HepG2 (cell line): ENCODE measurements around the gene EIF2AK2. TPM values are rescaled to one million over a fixed set of nuclear protein-coding genes. Genes with fewer than 3 reads are reported as not detected.

Source experiments
- FLYWCH1 ChIP-seq: sonication (generic); formaldehyde crosslinking; IDR thresholded peaks from 2 replicates; pipeline ENCODE4 v1.8.1; 2023; ENCODE audit warnings: mild to moderate bottlenecking, missing genetic modification reagents
- KLF6 ChIP-seq: IDR thresholded peaks from 2 replicates; pipeline ENCODE4 v1.8.0; 2016; ENCODE audit warnings: missing biosample characterization, missing genetic modification reagents
- LCORL ChIP-seq, 2 experiments: fragments of 450-650 bp in 1 of 2; sonication (generic) in 1 of 2; formaldehyde crosslinking in 1 of 2; IDR thresholded peaks; 2 replicates each; pipeline versions ENCODE4 v1.5.0 to v1.6.1; 2017 to 2020; ENCODE audit warnings: antibody characterized with exemption in 1 of 2, missing genetic modification reagents in 1 of 2
- MED13 ChIP-seq: sonication (generic); formaldehyde crosslinking; IDR thresholded peaks from 2 replicates; pipeline ENCODE4 v1.5.0; 2020; ENCODE audit warnings: missing genetic modification reagents
- NFKB2 ChIP-seq: sonication (generic); formaldehyde crosslinking; IDR thresholded peaks from 2 replicates; pipeline ENCODE4 v1.4.0; 2020; ENCODE audit warnings: missing genetic modification reagents, borderline replicate concordance
- SAFB2 ChIP-seq: sonication (generic); formaldehyde crosslinking; IDR thresholded peaks from 2 replicates; pipeline ENCODE4 v1.5.1; 2020; ENCODE audit warnings: missing genetic modification reagents, low read depth, mild to moderate bottlenecking, borderline replicate concordance
- SIX4 ChIP-seq: sonication (generic); formaldehyde crosslinking; IDR thresholded peaks from 2 replicates; pipeline ENCODE4 v1.4.0; 2020; ENCODE audit warnings: missing genetic modification reagents
- TMF1 ChIP-seq: sonication (generic); formaldehyde crosslinking; IDR thresholded peaks from 2 replicates; pipeline ENCODE4 v1.8.1; 2022; ENCODE audit warnings: low read depth, missing genetic modification reagents
- ZNF234 ChIP-seq: sonication (generic); formaldehyde crosslinking; conservative IDR thresholded peaks from 2 replicates; pipeline ENCODE4 v1.5.1; 2020; ENCODE audit warnings: mild to moderate bottlenecking, missing genetic modification reagents
- ZNF292 ChIP-seq: sonication (generic); formaldehyde crosslinking; IDR thresholded peaks from 2 replicates; pipeline ENCODE4 v1.8.1; 2022; ENCODE audit warnings: mild to moderate bottlenecking, low read depth, missing genetic modification reagents, borderline replicate concordance
- ZNF33A ChIP-seq: sonication (generic); formaldehyde crosslinking; IDR thresholded peaks from 2 replicates; pipeline ENCODE4 v1.5.1; 2020; ENCODE audit warnings: missing genetic modification reagents, mild to moderate bottlenecking, moderate library complexity, borderline replicate concordance
- polyA plus RNA-seq, 8 experiments: library from polyadenylated mRNA; depleted of rRNA in 3 of 8; stranded (reverse) in 7 of 8; unstranded in 1 of 8; fragments of >200 nt; fragmentation: Illumina TruSeq in 4 of 8; extraction: Trizol in 4 of 8; gene quantifications; 2 replicates each; pipeline versions ENCODE4 v1.2.1 to v1.2.3, GENCODE V29; 2011 to 2016; ENCODE audit warnings: low read depth in 4 of 8, missing spikeins in 1 of 8, mixed read lengths in 1 of 8; ENCODE audit not compliant: insufficient read depth in 1 of 8
- total RNA-seq, 5 experiments: library from RNA; depleted of rRNA; stranded (reverse); fragments of >200 nt; fragmentation: Illumina TruSeq; extraction: Trizol; gene quantifications; 2 replicates each; pipeline ENCODE4 v1.2.3, GENCODE V29; 2016; ENCODE audit warnings: low read depth in 1 of 5
- TF ChIP-seq, protein P1 (sequence below): sonication (generic); formaldehyde crosslinking; IDR thresholded peaks from 2 replicates; pipeline ENCODE4 v1.8.1; 2023; ENCODE audit warnings: mild to moderate bottlenecking, missing genetic modification reagents
- TF ChIP-seq, protein P2 (sequence below): sonication (generic); formaldehyde crosslinking; IDR thresholded peaks from 2 replicates; pipeline ENCODE4 v1.8.1; 2023; ENCODE audit warnings: mild to moderate bottlenecking, moderate library complexity, missing genetic modification reagents
- TF ChIP-seq, protein P3 (sequence below): sonication (generic); formaldehyde crosslinking; IDR thresholded peaks from 2 replicates; pipeline ENCODE4 v1.5.0; 2020; ENCODE audit warnings: missing genetic modification reagents, mild to moderate bottlenecking, borderline replicate concordance
- TF ChIP-seq, protein P4 (sequence below): sonication (generic); formaldehyde crosslinking; IDR thresholded peaks from 2 replicates; pipeline ENCODE4 v1.4.0; 2020; ENCODE audit warnings: missing genetic modification reagents, mild to moderate bottlenecking, borderline replicate concordance
- TF ChIP-seq, protein P5 (sequence below): sonication (generic); formaldehyde crosslinking; IDR thresholded peaks from 2 replicates; pipeline ENCODE4 v1.5.0; 2020; ENCODE audit warnings: mild to moderate bottlenecking, missing genetic modification reagents, borderline replicate concordance

The EIF2AK2 gene
- total and polyA plus RNA-seq, 2 of the 13 experiments (the other 11 are each of a cell fraction or from before 2014, with no cell fraction given) = 10.2 to 26.1 TPM

DNA sequence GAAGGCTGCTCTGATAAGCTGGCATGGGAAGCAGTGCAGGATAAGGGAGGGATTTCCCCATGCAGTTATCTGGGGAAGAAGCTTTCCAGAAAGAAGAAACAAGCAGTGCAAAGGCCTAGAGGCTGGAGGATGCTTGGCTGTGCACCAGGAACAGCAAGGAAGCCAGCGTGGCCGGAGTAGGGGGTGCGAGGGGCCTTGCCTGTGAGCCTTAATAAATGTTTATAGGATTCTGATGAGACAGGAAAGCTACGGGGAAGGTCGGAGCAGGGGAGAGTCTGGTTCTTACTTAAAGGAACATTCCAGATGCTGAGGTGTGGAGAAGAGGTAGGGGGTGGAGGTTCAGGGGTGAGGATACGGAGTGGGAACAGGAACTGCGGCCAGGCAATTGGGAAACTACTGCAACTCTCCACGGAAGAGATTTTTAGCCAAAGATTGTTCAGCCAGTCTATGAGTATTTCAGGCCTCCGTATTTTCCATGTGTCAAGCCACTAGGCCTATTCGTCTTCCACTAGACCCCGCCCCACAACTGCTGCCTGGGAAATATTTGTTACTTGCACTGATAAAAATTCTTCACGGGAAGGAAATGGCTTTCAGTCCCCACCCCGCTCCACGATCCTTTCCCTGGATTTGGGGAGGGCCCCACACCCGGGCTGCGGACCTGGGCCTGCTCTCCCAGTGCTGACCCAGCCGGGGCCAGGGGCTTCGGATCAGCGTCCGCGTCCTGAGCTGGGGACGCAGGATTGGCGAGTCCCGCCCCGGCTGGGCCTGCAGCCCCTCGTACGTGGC, 516 bp downstream of the EIF2AK2 start (continued):
- TF ChIP-seq, protein P1, sequence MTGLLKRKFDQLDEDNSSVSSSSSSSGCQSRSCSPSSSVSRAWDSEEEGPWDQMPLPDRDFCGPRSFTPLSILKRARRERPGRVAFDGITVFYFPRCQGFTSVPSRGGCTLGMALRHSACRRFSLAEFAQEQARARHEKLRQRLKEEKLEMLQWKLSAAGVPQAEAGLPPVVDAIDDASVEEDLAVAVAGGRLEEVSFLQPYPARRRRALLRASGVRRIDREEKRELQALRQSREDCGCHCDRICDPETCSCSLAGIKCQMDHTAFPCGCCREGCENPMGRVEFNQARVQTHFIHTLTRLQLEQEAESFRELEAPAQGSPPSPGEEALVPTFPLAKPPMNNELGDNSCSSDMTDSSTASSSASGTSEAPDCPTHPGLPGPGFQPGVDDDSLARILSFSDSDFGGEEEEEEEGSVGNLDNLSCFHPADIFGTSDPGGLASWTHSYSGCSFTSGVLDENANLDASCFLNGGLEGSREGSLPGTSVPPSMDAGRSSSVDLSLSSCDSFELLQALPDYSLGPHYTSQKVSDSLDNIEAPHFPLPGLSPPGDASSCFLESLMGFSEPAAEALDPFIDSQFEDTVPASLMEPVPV (CRISPR knock-in tag) = 0 out of 2 replicates have a peak, but pooled peaks have one; percentile 74
- peak; percentile 32; the same call in 1 of the 2 replicates for TF ChIP-seq ZNF292 (CRISPR knock-in tag)
- TF ChIP-seq, protein P2, sequence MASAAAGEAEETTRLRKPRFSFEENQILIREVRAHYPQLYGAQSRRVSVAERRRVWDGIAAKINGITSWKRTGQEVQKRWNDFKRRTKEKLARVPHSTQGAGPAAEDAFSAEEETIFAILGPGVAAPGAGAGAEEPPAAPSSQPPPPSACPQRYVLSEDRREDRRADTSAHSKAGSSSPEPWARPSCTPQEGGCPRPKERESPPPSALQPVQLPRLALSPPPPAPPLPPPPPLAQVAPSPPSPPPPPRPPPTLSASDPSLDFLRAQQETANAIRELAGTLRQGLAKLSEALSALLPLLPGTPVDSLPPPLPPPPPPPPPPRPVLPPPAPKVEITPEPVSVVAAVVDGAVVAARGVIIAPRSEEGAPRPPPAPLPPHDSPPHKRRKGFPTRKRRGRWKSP (CRISPR knock-in tag) = 0 out of 2 replicates have a peak, but pooled peaks have one; percentile 51
- 0 out of 2 replicates have a peak, but pooled peaks have one; percentile 15 for TF ChIP-seq ZNF234 (CRISPR knock-in tag)
- peak; percentile 21; the same call in 1 of the 2 replicates for TF ChIP-seq SAFB2 (CRISPR knock-in tag)
- TF ChIP-seq MED13 (CRISPR knock-in tag) = peak; percentile 15; the same call in 1 of the 2 replicates
- TF ChIP-seq KLF6 (CRISPR knock-in tag) = peak; percentile 23; the same call in 1 of the 2 replicates
- TF ChIP-seq SIX4 (CRISPR knock-in tag) = 0 out of 2 replicates have a peak, but pooled peaks have one; percentile 4
- TF ChIP-seq, protein P3, sequence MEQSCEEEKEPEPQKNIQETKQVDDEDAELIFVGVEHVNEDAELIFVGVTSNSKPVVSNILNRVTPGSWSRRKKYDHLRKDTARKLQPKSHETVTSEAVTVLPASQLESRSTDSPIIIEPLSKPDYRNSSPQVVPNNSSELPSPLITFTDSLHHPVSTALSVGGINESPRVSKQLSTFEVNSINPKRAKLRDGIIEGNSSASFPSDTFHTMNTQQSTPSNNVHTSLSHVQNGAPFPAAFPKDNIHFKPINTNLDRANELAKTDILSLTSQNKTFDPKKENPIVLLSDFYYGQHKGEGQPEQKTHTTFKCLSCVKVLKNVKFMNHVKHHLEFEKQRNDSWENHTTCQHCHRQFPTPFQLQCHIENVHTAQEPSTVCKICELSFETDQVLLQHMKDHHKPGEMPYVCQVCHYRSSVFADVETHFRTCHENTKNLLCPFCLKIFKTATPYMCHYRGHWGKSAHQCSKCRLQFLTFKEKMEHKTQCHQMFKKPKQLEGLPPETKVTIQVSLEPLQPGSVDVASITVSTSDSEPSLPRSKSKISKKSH = no peak
- TF ChIP-seq FLYWCH1 (CRISPR knock-in tag) = peak; percentile 69; the same call in 1 of the 2 replicates
- TF ChIP-seq, protein P4, sequence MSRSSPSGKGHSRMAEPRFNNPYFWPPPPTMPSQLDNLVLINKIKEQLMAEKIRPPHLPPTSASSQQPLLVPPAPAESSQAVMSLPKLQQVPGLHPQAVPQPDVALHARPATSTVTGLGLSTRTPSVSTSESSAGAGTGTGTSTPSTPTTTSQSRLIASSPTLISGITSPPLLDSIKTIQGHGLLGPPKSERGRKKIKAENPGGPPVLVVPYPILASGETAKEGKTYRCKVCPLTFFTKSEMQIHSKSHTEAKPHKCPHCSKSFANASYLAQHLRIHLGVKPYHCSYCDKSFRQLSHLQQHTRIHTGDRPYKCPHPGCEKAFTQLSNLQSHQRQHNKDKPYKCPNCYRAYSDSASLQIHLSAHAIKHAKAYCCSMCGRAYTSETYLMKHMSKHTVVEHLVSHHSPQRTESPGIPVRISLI (CRISPR knock-in tag) = no peak
- 0 out of 2 replicates have a peak, but pooled peaks have one; percentile 21 for TF ChIP-seq LCORL (IDR thresholded peaks at IDR 0.05)
- TF ChIP-seq LCORL (CRISPR knock-in tag; IDR thresholded peaks at IDR 0.05) = no peak
- TF ChIP-seq, protein P5, sequence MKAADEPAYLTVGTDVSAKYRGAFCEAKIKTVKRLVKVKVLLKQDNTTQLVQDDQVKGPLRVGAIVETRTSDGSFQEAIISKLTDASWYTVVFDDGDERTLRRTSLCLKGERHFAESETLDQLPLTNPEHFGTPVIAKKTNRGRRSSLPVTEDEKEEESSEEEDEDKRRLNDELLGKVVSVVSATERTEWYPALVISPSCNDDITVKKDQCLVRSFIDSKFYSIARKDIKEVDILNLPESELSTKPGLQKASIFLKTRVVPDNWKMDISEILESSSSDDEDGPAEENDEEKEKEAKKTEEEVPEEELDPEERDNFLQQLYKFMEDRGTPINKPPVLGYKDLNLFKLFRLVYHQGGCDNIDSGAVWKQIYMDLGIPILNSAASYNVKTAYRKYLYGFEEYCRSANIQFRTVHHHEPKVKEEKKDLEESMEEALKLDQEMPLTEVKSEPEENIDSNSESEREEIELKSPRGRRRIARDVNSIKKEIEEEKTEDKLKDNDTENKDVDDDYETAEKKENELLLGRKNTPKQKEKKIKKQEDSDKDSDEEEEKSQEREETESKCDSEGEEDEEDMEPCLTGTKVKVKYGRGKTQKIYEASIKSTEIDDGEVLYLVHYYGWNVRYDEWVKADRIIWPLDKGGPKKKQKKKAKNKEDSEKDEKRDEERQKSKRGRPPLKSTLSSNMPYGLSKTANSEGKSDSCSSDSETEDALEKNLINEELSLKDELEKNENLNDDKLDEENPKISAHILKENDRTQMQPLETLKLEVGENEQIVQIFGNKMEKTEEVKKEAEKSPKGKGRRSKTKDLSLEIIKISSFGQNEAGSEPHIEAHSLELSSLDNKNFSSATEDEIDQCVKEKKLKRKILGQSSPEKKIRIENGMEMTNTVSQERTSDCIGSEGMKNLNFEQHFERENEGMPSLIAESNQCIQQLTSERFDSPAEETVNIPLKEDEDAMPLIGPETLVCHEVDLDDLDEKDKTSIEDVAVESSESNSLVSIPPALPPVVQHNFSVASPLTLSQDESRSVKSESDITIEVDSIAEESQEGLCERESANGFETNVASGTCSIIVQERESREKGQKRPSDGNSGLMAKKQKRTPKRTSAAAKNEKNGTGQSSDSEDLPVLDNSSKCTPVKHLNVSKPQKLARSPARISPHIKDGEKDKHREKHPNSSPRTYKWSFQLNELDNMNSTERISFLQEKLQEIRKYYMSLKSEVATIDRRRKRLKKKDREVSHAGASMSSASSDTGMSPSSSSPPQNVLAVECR (CRISPR knock-in tag) = 0 out of 2 replicates have a peak, but pooled peaks have one; percentile 2
- peak; percentile 7; the same call in 1 of the 2 replicates for TF ChIP-seq NFKB2
- peak; percentile 79; the same call in 1 of the 2 replicates for TF ChIP-seq TMF1 (CRISPR knock-in tag)
- TF ChIP-seq ZNF33A (CRISPR knock-in tag) = no peak
